ENCODE results near the gene CHST9.
"Not testable (repeated sequence)": the region's sequence is repeated elsewhere in the genome, so short reads cannot be mapped to it uniquely, and the experiment has no call there.

The CHST9 gene

DNA sequence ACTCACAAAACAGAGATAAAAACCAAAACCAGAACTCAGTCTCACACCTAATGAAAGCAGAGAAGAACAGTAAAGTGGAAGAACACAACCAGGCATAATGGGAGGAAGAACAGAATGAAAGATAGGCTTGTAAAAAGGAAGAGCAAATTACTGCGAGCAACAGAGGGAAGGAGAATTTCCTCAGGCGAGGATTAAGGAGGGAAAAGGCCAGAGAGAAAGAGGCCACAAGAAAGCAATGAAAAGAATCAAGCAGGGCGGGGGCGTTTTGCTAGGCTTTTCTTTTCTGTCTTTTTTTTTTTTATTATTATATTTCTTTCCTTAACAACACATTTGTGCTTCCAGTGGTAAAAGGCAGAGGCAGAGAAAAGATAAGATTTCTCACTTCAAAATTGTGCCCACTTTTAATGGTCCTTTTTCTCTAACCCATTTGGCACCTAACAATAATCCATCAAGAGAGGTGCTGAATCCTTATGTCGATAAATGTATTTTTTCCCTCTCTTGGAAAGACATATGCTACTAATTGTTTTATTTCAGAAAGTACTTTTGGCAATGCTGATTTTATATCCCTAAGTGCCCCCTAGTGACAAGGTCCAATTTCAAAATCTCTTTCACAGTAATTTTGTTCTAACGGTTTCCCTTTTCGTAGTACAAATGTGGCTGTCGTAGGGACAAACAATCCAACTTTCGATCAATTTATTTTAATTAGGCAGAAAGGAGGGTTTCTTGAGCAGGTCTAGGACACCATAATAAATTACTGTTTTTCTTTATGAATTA, 180.9 kb downstream of the CHST9 start:
- DNase-seq (ENCODE audit: low read depth), result no peak

DNA sequence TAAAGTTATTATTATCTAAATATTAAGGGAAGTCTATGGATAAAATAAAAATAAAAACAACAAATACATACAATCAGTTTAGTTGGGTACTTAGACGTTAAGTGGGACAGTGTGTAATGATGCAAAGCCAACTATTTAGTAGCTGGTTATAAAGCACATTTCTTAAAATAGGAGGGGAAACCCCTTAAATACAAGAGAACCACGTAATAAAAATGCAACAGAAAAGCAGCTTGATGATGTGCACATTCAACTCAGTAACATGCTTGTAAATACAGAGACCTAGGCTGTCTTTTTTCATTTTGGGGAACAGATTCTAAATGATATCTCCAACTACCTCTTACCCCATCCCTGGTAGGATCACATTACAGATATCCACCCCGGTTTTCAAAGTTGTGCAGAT, 185.3 kb downstream of the CHST9 start:
- DNase-seq (ENCODE audit: low read depth), result no peak

DNA sequence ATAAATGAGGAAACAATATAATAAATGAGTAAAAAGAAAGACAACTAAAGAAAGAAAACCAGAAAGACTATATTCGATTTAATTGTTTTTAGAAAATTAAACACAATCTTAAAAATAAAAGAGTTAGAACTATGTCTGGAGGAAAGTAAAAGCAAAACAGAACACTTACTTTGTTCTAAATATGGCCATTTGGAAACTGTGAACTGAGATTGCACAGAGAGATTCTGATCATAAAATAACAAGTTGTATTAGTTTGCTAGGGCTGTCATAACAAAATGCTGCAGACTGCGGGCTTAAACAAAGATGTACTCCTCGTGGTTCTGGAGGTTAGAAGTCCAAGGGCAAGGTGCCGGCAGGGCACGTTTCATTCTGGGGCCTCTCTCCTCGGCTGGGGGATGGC, 191.5 kb downstream of the CHST9 start:
- DNase-seq (ENCODE audit: low read depth), result no peak

DNA sequence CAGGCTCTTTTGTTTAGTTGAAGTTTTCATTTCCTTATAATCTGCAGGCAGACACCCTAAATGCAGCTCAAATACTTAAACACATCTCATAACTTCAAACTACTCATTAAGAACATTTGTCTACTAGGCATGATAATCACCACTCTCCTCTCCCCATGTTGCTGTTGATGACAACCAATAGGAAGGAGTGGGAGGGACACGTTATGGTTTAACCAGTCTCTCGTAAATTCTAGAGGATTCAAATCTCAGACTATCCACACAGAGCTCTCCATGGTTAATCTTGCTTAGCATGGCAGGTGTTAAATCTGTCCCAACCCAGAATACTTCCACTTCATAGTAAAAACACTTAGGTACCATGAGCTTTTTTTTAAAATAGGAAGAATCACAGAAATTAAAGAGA, 192.2 kb downstream of the CHST9 start:
- no peak for DNase-seq (ENCODE audit: low read depth)

DNA sequence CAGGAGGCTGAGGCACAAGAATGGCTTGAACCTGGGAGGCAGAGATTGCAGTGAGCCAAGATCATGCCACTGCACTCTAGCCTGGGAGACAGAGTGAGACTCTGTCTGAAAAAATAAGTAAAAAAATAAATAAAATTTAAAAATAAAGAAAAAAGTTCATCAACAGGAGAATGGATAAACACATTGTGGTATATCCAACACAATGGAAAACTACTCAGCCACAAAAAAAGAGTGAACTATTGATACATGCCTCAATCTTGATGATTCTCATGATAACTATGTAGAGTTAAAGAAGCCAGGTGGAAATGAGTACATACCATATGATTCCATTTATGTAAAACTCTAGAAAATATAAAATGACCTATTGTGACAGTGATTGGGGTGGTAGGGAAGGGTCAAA, 195.3 kb downstream of the CHST9 start:
- DNase-seq (ENCODE audit: low read depth), result no peak

DNA sequence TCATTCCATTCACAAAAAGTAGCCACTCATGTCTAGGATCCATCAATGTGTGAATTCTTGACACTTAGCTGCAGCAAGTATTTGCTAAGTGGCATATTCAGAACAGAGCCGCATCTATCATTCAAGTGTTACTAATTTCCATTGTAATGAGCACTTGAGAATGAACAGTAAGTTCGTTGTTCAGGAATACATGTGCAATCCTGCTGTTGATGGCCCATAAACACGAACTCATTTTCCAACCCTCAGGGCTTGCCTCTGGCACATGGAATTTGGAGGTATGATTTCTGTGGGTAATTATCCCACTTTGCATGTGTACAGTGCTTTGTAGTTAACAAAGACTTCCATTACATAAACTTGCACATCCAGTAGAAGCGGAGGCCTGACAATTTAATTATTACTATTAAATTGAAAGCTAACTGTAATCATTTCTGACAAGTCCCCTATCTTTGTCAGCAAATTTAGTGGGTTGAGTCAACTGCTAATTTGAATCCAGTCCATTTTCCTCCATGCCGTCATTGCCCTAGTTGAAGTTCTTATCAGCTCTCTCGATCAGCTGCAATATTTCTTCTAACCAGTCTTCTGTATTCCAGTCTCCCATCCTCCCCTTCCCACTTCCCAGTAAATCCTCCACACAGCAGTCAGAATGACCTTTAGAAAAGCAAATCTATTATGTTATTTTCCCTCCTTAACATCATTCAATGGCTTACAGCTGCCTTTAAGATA, 203.6 kb downstream of the CHST9 start:
- DNase-seq (ENCODE audit: low read depth), result no peak

DNA sequence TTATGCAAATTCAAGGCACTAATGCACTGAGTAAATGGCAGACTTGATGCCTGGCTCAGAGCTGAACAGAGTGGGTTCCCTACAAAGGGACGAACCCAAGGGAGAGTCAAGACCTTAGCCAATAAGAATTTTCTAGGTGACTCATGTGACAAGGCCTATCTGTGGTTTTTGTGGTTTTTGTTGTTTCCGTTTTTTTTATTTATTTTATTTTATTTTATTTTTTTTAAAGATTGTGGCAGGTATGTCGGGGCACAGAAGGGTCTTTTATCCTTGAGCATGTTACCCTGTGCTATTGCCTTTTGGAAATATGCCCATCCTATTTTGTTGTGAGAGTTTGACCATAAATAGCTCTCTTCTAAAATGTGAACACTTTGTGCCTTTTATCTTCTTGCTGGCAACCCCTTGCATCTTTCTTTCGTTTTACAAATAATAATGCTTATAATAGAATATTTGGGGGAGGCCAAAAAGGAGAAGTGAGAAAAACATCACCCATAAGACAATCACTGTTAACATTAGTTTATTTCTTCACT, 206.2 kb downstream of the CHST9 start:
- no peak for DNase-seq (ENCODE audit: low read depth)

DNA sequence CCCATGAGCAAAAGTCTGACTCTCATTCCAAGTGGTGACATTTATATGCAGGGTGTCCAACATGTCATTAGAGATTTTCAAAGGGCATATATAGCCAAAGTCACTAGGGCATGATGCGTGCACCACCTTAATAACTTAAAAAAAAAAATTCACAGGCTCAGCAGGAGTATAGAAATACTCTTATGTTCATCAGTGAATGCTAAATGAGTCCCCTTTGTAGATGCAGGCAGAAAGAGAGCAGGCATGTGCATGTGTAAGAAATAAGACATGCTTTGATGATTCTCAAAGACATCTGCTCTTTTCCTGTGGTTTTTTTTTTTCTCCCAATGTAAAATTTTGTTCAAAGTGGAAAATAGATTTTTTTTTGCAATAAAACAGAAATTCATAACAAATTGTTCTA, 207.3 kb downstream of the CHST9 start:
- no peak for DNase-seq (ENCODE audit: low read depth)

DNA sequence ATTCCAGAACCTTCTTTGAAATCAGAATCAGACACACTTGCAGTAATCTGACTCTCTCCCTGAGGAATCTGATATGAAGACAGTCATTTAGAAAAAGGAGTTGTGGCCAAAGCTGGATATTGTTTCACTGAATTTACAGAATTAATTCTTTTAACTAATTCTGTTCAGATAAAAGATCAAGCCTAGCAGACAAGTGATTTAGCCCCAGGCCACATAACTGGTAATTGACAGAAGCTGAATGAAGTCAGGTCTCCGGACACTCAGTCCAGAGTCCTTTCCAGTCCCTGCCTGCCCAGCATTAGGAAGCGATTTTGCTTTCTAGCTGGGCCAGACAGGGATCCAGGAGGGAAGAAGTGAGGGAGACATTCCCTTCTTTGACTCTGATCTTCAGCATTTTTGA, 208.9 kb downstream of the CHST9 start:
- no peak for DNase-seq (ENCODE audit: low read depth)

DNA sequence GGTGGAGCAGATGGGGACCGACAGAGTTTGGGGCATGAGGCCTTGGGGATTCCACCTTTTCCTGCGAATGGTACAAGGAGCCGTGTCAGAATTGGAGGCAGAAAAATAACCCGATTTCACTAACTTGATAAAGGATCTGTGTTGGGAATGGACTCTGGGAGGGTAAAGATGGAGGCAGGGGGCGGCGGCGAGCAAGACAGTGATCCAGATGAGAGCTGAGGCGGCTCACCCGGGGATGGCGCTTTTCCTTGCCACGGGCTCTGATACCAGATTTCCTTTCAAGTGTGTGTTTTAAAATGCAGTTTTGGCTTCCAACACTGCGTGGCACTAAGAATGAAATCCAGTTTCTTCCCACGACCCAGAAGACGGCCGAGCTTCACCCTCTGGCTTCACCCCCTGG, 212.6 kb downstream of the CHST9 start:
- not testable (repeated sequence) for DNase-seq (ENCODE audit: low read depth)

DNA sequence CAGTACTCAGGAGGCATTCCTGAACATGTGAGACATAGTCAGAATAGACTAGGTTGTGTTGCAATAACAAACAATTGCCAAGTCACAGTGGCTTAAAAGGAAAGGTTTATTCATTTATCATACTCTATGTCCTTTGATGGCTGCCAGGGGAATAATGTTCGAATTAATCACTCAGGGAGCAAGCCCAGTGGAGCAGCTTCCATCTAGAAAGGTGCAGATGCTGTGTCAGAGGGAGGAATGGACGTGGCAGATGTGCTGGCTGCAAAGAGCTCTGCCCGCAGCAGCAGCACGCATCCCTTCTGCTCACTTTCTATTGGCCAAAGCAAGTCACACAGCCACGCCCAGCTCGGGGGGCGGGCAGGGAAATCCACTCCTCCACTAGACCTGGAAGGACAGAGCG, 213.7 kb downstream of the CHST9 start:
- DNase-seq (ENCODE audit: low read depth), result no peak

DNA sequence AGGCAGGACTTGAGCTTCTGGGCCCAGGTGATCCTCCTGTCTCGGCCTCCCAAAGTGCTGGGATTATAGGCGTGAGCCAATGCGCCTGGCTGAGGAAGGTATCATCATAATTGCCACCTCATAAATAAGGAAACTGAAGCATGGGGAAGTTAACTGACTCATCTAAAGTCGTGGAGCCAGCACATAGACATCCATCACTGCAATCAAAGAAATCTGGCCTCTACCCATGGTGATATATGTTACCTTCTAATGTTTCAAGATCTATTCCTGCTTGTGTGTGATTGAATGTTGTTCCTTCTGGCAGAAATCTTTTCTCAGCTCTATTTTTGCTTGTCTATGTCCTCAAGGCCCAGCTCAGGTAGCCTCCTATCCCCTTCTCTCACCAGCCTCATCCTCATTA, 214.5 kb downstream of the CHST9 start:
- no peak for DNase-seq (ENCODE audit: low read depth)

DNA sequence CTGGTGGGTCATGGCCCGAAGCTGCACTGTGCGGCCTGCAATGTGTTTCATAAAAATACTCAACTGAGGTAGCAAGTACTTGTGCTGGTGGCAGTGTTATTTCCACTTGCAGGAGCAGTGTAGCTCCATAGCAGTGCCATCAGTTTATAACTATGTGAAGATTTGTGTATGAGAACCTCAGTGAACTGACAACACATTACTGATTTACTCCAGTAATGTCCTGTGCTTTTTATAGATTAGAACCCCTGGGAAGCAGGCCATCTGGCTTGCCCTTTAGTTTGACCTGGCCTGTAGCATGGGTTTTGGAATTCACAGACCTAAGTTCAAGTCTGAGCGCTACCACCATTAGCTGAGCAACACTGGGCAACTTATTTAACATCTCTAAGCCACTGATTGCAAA, 219.9 kb downstream of the CHST9 start:
- DNase-seq (ENCODE audit: low read depth), result no peak

DNA sequence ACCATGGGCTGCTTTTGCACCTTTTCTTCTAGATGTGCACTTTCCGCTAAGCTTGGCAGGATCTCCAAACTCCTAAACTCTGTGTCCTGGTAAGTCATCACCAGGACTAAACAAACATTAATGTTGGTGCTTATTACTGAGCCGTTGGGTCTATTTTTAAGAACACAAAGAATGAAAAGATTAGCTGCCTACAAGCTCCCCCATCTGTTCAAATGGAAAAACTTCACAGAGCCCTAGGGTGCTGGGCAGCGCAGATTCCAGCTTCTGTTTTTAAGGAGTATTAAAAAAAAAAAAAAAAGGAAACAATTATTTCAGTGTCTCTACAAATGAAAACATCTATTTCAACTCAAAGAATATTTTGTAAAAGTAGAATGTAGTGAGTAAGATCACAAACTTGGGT, 221.8 kb downstream of the CHST9 start:
- no peak for DNase-seq (ENCODE audit: low read depth)

DNA sequence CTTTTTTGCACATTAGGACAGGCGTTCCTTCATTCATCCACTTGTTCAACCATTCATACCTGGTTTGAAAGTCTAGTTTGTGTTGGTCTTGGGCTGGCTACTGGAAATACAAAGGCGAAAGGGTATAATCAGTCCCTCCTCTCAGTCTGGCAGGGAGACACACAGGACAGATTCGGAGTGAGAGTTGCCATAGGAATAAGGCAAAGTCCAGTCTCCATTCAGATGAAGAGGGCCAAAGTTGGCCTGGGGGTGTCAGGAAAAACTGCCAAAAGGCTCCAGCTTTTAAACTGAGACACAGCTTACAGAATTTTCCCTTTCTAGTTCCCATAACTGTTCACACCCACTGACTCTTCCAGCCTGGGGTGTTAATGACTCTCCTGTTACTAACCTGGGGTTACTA, 223.3 kb downstream of the CHST9 start:
- DNase-seq (ENCODE audit: low read depth), result no peak

DNA sequence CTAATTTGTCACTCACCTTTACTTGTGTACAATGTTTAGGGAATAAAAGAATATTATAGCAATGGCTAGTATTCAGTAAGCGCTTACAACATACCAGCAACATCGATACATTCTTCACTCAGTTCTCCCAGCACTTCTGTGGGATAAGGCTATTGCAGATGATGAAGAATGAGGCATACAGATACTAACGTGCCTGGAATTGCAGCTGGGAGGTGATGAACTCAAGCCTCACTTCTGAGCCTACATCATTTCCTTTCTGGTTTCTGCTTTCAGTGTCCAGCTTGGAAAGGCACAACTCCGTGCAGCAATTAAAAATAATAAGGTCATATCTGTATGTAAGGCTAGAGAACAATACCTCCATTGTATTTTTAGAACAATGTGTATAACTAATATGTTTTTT, 224.2 kb downstream of the CHST9 start:
- DNase-seq (ENCODE audit: low read depth), result no peak

DNA sequence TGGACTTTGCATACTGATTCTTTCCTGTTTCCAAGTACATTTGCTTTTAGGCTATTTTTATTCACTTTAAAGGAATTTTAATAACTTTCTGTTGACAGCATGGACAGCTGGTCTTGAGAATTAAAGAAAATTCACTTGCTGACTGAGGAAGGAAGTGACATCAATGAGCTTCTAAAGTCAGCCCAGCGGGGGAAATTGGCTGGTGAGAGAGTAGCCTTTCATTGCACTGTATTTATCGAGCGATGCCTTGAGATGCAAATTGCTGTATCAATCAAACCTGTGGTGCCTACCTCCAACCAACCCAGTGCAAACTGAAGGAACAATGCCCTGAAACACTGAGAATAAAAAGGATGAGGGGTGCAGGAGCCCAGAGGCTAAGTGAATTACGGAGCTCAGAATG, 228.2 kb downstream of the CHST9 start:
- DNase-seq (ENCODE audit: low read depth), result no peak

DNA sequence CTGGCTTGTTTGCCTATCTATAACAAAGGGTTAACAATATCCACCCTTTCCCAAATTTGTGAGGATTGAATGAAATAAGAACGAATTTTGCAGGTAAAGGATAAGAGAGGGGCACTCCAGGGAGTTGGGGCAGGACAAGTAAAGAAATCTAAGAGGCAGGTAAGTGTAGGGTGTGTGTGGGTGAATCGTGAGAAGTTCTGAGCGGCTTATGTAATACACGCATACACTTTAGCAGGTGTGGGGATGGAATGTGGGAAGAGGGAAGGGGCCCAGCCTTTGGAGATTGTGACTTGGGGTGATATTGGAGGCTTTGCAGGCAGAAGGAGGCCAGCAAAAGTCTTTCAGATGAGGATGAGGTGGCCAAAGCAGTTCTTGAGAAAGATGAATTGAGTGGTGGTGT, 236.4 kb downstream of the CHST9 start:
- DNase-seq (ENCODE audit: low read depth), result no peak

DNA sequence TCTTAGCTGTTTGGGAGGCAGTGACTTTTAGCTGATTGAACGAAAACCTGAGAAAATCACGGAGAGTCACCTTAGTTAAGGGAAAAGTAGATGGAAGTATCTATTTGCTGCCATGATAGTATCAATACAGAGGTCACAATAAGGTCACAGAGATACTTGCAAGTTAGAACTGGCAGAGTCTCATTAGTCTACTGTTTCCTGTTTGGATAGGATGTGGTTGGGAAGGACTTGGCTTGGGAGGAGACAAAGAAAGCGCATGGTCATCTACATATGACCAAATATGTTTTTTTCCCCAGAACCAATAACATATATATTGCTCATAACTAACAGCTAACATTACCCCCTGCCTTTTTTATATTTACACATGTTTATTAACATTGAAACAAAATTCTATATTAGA, 241.2 kb downstream of the CHST9 start:
- no peak for DNase-seq (ENCODE audit: low read depth)

DNA sequence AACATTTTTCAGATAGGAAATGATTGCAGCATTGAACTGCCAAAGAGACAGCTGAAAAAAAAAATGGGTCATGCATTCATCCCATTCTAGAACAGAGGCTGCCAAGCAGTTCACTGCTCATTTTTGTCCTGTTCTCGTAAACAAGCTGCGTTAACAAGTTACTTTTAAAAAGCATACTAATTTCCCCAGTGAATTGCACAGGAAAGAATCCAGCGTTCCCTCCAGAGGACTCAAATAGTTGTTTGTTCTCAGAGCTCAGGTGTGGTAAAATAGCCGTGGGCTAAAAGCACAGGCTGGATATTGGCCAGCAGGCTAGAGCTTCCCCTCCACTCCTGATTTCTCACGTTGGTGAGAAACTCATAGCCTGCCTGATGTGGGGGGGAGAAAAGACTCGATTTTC, 243.5 kb downstream of the CHST9 start:
- no peak for DNase-seq (ENCODE audit: low read depth)

DNA sequence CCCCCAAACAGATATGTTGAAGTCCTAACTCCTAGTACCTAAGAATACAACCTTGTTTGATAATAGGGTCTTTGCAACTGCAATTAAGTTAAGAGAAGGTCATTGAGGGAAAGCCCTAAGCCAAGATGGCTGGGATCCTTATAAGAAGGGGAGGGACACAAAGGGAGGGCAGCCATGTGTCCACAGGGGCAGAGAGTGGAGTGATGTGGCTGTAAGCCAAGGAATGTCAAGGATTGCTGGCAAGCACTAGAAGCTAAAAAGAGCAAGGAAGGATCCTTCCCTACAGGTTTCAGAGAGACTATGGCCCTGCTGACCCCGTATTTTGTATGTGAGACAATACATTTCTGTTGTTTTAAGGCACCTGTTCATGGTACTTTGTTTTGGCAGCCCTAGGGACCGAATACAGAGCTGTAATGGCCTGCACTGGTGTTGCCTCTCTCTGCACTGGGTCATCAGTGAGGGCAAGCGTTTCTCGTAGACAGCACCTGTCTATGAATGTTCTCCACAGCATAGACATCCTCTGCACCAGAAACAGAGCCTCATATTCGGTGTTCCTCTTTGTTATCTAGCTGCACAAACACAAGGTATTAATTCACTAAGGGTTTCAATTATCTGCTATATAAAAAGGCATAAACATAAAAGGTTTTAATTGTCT, 244.2 kb downstream of the CHST9 start:
- DNase-seq (ENCODE audit: low read depth), result no peak

DNA sequence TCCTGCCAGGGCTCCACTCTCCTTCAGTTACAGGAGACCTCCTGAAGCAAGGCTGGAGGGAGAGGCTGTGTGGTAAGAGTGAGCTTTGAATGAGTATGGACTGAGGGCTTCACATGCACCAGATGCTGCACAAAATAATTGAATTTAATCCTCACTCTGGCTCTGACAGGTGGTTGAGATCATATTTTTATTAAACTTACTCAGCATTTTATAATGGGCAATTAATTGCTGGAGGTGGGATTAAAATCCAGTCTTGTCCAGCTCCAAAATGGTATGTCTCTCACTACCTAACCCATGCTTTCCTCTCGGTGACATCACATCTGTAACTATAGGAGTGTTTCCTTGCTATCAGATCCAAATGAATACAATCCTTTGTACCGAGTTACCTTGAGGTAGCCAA, 253.4 kb downstream of the CHST9 start:
- DNase-seq (ENCODE audit: low read depth), result no peak

DNA sequence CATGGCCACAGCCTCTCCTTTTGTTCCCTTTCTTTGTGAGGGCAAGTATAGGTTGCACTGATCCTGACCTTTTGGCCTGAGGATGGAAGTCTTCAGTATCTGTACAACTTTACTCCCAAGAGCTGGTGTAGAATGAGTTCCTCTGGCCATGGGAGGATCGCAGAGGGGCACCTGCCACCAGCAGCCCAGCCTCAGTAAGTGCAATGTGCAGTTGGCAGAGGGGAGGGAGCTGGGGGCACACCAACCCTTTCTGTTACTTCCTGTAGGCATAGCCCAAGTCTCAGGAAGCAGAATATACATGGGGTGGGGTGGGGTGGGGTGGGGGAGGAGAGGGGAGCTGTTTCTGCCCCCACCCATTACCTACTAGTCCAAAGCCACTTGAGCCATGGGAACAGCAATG, 254.5 kb downstream of the CHST9 start:
- no peak for DNase-seq (ENCODE audit: low read depth)

All from activated T-helper 1 cell treated with Interleukin-2 at 50 U/mL for 16 hours (primary cell).